ENCODE results near the gene SULF2.
"Not testable (repeated sequence)": the region's sequence is repeated elsewhere in the genome, so short reads cannot be mapped to it uniquely, and the experiment has no call there.

DNA sequence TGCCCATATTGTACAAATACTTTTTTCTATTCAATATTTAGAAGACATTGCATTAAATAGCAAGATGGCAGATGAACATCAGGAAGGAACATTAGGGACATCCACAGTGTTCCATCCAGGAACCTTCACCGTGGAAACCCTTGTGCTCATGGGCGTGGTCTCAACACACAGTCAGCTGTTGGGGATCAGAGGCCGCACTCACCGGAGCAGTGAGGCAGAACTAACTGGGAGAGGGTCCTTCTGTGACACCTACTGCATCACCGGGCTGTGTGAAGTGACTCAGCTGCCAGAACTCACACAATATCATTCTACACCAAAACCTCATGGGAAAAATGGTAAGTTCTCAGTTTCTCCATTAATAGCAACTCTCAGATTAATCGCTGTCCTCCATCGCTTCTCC, 46.4 kb upstream of the SULF2 start:
- TF ChIP-seq, protein P1, sequence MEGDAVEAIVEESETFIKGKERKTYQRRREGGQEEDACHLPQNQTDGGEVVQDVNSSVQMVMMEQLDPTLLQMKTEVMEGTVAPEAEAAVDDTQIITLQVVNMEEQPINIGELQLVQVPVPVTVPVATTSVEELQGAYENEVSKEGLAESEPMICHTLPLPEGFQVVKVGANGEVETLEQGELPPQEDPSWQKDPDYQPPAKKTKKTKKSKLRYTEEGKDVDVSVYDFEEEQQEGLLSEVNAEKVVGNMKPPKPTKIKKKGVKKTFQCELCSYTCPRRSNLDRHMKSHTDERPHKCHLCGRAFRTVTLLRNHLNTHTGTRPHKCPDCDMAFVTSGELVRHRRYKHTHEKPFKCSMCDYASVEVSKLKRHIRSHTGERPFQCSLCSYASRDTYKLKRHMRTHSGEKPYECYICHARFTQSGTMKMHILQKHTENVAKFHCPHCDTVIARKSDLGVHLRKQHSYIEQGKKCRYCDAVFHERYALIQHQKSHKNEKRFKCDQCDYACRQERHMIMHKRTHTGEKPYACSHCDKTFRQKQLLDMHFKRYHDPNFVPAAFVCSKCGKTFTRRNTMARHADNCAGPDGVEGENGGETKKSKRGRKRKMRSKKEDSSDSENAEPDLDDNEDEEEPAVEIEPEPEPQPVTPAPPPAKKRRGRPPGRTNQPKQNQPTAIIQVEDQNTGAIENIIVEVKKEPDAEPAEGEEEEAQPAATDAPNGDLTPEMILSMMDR (conservative IDR thresholded peaks at IDR 0.05 in 1 of 2, IDR thresholded peaks at IDR 0.05 in 1 of 2; ENCODE audit: extremely low read depth in 1 of 2, insufficient read depth in 1 of 2, low read depth in 1 of 2, low read length in 2 of 2), result not testable (repeated sequence)
- not testable (repeated sequence) for TF ChIP-seq EZH2 (IDR thresholded peaks at IDR 0.05; ENCODE audit: borderline replicate concordance, low read length)
